HG03457 (cell line): ENCODE measurements around the gene IZUMO2.

ENCODE experiments used
- ATAC-seq: cut with Tn5 transposase; IDR thresholded peaks from one replicate; pipeline ENCODE4 v1.9.1; 2021; ENCODE audit warnings: moderate number of reproducible peaks; ENCODE audit not compliant: unreplicated experiment

IZUMO2 gene

DNA sequence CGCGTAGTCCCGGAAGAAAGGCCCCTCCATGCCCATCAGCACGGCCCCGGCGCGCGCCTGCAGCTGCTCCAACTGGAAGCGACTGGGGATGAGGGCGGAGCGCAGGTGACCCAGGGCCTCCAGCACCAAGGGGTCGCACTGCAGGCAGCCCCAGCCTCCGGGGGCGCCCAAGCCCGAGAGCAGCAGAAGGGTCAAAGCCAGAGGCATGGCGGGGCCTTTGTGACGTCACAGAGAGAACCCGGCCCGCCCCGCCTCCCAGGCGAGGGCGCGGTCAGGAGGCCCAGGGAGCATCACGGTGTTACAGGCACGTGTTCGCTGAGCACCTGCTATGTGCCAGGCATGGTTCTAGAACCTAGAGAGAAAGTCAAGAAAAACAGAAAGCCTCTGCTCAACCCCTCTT is at the start of gene IZUMO2:
Gene IZUMO2, minus strand, starts transcription at position 294 of the 400 bp plus-strand sequence. Its CDS starts 87 bp downstream, at position 207.
- no peak for ATAC-seq

DNA sequence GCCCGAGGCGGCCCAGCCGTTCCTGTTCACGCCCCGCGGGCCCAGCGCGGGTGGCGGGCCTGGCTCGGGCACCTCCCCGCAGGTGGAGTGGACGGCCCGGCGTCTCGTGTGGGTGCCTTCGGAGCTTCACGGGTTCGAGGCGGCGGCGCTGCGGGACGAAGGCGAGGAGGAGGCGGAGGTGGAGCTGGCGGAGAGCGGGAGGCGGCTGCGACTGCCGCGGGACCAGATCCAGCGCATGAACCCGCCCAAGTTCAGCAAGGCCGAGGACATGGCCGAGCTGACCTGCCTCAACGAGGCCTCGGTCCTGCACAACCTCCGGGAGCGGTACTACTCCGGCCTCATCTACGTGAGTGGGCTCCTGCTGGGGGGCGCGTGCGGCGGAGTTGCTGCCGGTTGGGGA is 47.3 kb upstream of the IZUMO2 start:
- no peak for ATAC-seq

DNA sequence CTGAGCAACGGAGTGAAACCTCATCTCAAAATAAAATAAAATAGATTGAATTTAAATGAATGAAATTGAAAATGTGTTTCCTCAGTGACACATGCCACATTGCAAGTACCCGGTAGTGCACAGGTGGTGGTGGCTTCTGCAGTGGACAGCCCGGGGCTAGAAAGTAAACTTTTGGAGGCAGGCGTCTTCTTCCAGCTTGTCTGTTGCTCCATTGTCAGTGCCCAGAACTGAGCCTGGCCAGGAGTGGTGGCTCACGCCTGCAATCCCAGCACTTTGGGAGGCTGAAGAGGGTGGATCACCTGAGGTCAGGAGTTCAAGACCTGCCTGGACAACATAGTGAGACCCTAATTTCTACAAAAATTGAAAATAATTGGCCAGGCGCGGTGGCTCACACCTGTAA is 46.0 kb upstream of the IZUMO2 start:
- no peak for ATAC-seq

DNA sequence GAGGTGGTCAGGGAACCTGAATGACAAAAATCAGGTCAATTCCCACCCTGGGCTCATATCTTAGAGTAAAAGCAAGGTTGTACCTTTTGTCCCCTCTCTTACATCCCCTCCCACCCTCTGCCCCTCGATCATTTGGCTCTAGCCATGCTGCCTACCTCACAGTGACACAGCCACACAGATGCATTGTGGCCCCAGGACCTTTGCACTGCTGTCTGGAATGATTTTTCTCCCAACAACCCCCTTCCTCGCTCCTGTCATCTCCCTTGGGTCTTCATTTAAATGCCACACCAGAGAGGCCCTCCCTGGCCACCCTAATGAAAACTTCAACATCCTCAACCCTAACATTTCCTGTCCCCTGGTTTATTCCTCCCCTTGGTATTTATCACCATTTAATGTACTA is 44.6 kb upstream of the IZUMO2 start:
- ATAC-seq, result no peak

DNA sequence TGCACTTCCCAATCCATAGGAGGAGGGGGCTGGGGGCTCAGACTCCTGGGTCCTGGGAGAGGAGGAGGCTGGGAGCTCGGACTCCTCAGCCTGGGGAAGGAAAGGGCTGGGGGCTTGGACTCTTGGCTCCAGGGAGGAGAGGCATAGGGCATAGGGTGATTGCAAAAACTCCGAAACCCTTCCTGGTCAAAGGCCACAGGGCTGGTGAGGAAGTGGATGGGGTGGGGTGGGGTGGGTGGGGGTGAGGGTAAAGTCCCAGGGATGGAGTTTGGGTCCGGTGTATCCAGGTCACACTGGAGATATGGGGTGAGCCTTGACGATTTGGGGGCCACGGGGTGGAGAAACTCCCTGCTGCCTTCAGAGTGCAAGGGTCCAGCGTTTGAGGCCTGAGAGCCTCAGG is 43.1 kb upstream of the IZUMO2 start:
- ATAC-seq, result no peak

DNA sequence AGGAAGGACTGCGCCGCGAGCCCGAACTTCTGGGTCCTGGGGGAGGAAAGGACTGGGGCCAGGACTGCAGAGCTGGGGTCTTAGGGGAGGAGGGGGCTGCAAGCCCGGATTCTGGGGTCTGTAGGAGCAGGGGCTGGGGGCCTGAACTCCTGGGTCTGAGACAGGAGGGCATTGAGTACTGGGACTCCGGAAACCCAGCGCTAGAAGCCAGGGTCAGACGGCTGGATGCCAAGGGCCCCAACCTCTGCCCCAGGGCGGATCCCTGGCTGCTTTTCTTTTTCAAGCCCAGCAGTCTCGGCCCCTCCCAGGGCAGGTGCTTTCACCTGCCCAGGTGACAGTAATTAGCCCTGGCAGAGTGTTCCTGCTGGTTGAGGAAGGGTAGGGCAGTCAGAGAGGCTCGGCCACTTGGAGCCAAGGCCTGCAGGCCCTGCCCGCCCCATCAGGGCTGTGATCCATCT is 42.6 kb upstream of the IZUMO2 start:
- no peak for ATAC-seq

DNA sequence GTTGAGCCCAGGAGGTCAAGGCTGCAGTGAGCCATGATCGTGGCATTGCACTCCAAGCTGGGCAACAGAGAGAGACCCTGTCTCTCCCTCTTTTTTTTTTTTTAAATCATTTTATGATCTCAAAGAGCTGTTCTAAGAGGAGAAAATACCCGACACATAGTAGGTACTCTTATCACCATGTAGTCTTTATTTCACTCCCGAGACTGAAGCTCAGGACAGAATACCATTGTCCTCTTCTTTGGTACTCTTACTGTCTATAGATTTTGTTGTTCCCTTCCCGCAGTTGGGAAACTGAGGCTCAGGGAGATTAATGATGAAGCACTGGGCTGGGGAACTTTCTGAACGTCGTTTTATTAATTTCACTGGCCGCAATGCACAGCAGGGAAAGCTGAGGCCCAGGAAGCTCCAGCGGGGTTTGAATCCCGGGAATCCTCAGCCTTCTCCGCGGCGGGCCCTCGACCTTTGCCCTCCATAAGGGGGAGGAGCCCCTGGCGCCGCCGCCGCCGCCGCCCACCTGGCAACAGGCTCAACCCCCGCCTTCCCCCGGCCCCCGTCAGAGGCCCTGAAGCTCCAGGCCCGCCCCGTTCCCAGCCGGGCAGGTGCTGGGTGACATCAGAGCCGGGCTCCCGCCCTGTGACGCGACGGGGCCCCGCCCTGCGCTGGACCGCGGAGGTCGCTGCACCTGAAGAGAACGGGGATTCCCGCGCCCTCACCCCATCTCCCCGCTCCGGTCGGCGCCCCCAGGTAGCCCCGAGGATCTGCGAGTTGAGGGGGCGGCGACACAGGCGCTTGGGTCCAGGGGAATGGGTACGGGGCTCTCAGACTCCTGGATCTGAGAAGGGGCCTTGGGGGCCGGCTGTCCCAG is 42.0 kb upstream of the IZUMO2 start:
- ATAC-seq, result no peak

DNA sequence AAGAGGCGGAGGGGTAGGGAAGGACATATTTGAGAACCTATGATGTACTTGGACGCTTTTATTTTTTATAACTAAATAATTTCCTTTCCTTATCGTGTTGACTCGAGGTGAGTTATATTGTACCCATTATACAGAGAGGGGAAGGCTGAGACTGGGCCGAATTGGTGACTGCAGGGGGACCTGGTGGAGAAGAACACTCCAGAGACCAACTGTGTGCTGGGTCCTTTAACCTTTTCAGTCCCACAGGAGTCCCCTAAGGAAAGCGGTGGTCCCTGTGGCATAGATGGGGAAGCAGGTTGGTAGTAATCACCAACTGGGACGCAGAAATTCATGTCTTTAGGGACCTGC is 41.0 kb upstream of the IZUMO2 start:
- ATAC-seq, result no peak

DNA sequence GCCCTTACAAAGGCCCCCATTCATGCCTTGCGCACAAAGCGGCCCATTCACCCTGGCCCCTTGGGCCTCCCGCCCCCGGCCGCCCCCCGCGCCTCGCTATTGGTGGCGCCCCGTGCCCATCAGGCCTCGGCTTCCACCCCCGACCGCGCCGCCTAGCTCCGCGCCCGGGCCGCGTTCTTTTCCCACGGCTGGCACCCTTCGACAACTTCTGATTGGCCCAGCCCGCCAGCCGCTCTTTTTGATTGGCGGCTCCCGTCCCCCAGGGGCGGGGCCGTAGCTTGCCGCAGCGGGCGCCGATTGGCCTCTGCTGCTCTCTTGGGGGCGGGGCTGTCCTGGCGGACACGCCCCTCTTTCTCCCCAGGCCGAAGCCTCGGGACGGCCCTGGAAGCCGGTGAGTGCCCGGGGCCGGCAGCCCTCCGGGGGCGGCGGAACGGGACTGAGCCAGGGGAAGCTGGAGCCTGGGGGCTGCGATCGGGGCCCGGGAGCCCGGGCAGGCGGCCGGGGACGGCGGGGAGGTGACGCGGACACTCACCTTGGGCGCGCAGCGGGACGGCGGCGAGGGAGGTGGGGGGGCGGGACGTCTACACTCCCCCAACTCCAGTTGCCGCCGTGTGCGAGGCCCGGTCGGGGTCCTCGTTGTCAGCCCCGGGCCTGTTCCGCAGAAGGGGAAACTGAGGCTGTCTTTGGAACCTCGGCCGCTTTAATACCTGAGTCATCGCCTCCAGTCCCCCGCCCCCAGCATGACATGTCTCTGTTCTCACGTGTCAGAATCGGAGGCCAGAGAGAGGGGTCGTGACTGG is 40.4 kb upstream of the IZUMO2 start, which contains the start of gene MYH14:
Gene MYH14, plus strand, starts transcription at position 342 of the 800 bp plus-strand sequence. CDS start 6,744 bp downstream, outside the sequence.
- ATAC-seq, result no peak

DNA sequence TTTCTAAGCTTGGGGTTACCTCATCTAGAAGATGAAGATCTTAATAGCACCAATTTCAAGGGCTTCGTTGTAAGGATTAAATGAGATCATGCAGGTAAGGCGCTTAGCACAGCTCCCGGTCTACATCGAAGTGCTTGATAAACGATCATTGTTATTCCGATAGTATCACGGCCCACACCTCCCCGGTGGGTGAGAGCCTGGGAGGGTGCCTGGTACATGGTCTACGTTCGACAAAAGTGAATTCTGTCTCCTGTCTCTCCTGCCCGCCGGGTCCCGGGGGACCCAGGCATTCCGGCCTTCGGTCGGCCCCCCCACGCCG is 39.8 kb upstream of the IZUMO2 start:
- no peak for ATAC-seq

DNA sequence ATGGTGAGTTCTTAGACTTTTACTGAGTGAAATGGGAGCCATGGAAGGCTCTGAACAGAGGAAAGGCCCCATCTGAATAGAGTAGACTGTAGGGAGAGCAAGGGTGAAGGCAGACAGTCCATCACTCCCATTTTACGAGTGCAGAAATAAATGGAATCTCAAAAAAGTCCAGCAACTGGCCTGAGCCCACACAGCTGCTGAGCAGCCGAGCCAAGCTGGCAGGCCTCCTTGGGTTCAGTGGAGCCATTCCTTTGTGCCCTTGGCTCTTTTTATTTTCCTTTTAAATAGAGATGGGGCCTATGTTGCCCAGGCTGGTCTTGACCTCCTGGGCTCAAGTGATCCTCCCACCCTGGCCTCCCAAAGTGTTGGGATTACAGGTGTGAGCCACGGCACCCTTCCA is 39.3 kb upstream of the IZUMO2 start:
- no peak for ATAC-seq

DNA sequence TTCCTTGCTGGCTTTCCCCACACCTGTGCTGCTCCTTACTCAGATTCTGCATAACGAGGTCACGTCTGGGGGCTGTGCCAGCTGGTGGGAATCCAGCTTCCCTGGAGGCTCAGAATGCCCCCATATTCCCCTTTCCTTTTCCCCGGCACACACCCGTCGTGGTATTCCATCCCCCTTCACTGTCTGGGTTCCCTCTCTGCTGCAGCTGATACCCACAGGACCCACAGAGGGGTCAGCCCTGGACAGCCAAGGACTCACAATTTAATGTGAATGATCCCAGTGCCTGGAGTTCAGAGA is 36.1 kb upstream of the IZUMO2 start:
- no peak for ATAC-seq

DNA sequence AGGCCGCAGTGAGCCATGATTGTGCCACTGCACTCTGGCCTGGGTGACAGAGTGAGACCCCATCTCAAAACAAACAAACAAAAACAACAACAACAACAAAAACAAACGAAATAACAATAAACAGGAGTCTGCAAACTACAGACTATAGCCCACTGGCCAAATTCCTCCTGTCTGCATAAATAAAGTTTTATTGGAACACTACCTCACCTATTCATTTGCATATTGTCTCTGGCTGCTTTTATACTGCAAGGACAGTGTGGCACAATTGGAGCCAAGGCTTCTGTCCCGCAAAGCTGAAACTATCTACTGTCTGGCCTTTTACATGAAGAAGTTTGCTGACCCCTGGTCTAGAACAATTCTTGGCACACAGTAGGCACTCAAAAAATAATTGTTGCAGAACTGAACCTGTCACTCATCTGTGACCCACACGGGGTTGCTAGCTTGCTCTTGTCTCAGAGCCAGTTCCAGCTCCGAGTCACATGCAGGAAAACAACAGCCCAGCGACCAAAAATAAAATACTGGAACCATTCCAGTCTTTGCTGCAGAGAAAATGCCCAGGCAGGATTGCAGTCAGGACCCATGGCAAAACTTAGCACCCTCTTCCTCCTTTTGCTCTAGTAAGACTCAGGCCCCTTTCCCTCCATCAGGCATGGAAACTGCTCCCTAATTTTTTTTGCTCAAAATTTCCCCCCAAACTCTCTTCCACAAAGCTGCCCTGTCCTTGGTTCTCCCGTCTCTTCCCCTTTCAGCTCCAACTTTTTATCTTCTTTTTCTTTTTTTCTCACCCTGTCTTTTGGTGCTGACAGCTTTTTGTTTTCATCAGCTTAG is 35.6 kb upstream of the IZUMO2 start:
- no peak for ATAC-seq

DNA sequence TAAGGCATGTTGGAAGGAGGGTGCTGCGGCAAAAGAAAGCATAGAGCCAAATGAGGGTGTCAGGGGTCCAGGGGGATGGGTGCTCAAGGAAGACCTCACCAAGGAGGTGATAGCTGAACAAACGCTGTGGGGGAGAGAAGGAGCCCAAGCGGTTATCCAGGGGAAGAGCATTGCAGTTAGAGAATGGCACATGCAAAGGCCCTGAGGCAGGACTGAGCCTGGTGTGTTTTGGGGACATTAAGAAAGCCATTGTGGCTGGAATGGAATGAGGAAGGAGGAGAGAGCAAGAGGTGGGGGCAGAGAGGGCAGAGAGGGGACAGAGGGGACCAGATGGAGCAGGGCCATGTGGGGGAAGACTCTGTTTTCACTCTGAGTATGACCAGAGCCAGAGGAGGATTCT is 34.3 kb upstream of the IZUMO2 start:
- ATAC-seq, result no peak

DNA sequence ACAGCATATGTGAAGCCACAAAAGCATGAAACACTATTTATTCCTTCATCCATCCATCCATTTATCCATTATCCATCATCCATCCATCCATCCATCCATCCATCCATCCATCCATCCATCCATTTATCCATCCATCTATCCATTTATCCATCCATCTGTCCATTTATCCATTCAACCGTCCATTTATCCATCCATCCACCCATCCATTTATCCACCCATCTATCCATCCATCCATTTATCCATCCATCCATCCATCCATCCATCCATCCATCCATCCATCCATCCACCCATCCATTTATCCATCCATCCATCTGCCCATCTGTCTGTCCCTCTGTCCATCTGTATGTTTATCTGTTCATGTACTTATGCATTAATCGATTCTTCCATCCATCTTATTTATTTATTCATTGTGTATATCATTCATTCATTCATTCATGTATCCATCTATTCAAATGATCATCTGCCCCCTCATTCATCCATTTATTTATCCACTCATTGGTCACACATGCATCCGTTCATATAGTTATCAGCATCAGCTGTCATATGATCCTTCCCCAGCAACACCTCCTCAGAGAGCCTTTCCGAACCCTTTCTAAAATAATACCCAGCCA is 33.3 kb upstream of the IZUMO2 start:
- no peak for ATAC-seq

DNA sequence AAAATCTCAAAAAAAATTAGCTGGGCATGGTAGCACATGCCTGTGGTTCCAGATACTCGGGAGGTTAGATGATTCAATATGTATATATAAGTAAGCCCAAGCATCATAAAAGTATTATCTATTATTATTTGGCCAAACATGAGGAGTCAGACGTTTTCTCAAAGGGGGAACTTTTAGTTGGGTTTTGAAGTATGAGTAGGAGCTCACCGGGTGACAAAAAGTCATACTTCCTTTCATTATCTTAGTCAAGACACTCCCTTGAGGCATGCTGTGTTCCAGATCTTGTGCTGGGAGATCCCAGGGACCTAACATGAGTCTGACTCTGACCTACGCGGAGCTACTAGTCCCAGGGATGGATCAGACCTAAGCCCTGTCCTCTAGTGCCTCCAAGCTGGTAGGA is 32.1 kb upstream of the IZUMO2 start:
- ATAC-seq, result no peak

DNA sequence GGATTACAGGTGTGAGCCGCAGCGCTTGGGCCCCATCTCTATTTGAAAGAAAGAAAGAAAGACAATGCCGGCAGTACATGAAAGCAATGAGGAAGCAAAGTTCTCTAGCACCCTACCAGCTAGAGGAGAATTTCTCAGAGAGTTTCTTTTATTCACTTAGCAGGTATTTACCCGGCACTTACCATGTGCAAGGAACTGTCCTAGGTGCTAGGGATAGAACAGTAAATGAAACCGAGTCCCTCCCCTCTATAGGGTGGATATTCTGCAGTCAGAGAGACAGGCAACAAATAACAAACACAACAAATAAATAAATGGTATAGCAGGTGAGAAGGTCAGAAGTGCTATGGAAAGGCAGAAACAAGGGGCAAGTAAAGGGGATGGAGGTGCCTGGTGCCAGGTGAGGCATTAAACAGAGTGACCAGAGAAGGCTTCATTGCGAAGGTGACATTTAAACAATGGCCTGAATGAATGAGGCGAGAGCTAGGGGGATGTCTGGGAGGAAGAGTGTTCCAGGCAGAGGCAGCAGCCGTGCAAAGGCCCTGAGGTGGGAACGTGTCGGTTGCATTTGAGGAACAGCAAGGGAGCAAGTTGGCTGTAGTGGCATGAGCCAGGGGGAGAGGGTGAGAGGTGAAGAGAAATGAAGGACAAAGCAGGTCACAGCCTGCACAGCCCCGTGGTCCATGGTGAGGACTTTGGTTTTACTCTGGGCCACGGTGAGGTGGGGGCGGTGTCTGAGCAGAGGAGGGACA is 29.6 kb upstream of the IZUMO2 start:
- no peak for ATAC-seq

DNA sequence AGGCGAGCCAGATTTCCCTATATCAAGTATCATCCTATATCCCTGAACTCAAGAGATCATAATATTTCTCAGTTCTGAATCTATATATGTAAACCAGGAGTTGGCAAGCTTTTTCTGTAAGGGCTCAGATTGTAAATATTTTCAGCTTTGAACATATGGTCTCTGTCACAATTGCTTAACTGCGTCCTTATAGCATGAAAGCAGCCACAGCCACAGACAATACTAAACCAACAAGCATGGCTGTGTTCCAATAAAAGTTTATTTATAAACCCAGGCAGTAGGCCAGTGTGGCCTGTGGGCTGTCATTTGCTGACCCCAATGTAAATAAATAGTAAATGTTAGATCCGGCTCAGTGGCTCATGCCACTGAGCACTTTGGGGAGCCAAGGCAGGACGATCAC is 28.1 kb upstream of the IZUMO2 start:
- ATAC-seq, result no peak

DNA sequence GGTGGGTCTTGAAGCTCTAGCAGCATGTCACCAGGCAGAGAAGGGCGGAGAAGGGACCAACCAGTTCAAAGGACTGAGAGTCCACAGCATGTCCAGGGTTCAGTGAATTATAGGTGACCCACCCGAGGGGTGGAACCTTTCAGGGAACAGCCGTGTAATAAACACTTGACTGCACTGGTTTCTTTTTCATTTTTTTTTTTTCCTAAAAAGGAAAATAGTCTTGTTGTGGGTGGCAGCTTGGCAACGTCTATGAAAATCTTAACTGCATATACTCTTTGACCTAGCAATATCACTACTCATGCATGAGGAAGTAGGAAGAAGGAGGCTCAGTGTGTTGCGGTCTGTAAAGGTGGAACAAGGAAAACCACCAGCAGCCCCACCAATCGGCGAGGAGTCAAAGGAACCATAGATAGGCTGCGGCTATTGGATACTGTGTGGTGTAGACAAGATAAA is 27.4 kb upstream of the IZUMO2 start:
- ATAC-seq, result no peak

DNA sequence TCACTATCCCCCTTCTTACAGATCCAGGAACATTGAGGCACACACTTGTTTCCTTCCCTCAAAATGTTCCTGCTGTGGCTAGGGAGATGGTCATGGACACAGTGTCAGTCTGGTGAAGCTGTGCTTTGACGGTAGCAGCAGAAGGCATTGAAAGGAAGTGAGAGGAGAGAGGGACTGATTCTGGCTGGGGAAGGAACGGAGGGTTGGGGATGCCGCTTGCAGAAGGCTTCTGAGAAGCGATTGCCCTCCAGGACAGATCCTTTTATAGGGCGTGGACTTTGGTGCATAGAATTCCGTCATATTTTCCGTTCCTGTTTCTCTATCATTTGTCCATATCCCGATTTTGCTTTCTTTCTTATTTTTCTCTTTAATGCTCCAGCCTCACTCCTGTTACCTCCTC is 26.2 kb upstream of the IZUMO2 start:
- ATAC-seq, result no peak
